ENCODE data around the gene SELENOI. TPM values are rescaled to one million over a fixed set of nuclear protein-coding genes. Genes with fewer than 3 reads are reported as not detected.

Gene SELENOI
- total and polyA plus RNA-seq, 2 experiments from 2014 or later, result 8.4 to 67.8 TPM

- no peaks in the 10 kb centered on the region for H3F3A ChIP-seq (replicated peaks; ENCODE audit: low read depth)
- H3K36me3 ChIP-seq (ENCODE audit: insufficient read depth), result no peaks in the 10 kb centered on the region
- H3K4me3 ChIP-seq, result no peak overlapping the region
- no peaks in the 10 kb centered on the region for H3K27me3 ChIP-seq (ENCODE audit: insufficient read depth)
- no peak for DNase-seq (ENCODE audit: low spot score)
- H3K9me2 ChIP-seq (ENCODE audit: insufficient read depth), result 0 out of 2 replicates have a peak, but pooled peaks cover 7% of the 10 kb centered on the region
- Mint-ChIP-seq H3K27me3 (ENCODE audit: insufficient read depth, low read depth, poor library complexity) (peaks cover 1% of the 10 kb centered on the region), H3K4me1 (peaks cover 11% of the 10 kb centered on the region; the same call in 2 of the 3 replicates), H3K27ac (no peak overlapping the region; the same call in 1 of the 2 replicates), H3K9me3 (no peaks in the 10 kb centered on the region), H3K4me3 (no peak overlapping the region), H3K36me3 (ENCODE audit: low read depth) (no peaks in the 10 kb centered on the region; the same call in 2 of the 3 replicates)
- H3K4me2 ChIP-seq, result no peak overlapping the region
- TF ChIP-seq EZH2phosphoT487 (IDR thresholded peaks at IDR 0.05; ENCODE audit: unreplicated experiment), result no peak
- no peak for TF ChIP-seq JUNB (IDR thresholded peaks at IDR 0.05; ENCODE audit: unreplicated experiment)
- no peak for TF ChIP-seq ZNF114 (CRISPR knock-in tag; IDR thresholded peaks at IDR 0.05)
- no peak for TF ChIP-seq STAT1 (IDR thresholded peaks at IDR 0.05; ENCODE audit: unreplicated experiment)
- TF ChIP-seq, protein P1, sequence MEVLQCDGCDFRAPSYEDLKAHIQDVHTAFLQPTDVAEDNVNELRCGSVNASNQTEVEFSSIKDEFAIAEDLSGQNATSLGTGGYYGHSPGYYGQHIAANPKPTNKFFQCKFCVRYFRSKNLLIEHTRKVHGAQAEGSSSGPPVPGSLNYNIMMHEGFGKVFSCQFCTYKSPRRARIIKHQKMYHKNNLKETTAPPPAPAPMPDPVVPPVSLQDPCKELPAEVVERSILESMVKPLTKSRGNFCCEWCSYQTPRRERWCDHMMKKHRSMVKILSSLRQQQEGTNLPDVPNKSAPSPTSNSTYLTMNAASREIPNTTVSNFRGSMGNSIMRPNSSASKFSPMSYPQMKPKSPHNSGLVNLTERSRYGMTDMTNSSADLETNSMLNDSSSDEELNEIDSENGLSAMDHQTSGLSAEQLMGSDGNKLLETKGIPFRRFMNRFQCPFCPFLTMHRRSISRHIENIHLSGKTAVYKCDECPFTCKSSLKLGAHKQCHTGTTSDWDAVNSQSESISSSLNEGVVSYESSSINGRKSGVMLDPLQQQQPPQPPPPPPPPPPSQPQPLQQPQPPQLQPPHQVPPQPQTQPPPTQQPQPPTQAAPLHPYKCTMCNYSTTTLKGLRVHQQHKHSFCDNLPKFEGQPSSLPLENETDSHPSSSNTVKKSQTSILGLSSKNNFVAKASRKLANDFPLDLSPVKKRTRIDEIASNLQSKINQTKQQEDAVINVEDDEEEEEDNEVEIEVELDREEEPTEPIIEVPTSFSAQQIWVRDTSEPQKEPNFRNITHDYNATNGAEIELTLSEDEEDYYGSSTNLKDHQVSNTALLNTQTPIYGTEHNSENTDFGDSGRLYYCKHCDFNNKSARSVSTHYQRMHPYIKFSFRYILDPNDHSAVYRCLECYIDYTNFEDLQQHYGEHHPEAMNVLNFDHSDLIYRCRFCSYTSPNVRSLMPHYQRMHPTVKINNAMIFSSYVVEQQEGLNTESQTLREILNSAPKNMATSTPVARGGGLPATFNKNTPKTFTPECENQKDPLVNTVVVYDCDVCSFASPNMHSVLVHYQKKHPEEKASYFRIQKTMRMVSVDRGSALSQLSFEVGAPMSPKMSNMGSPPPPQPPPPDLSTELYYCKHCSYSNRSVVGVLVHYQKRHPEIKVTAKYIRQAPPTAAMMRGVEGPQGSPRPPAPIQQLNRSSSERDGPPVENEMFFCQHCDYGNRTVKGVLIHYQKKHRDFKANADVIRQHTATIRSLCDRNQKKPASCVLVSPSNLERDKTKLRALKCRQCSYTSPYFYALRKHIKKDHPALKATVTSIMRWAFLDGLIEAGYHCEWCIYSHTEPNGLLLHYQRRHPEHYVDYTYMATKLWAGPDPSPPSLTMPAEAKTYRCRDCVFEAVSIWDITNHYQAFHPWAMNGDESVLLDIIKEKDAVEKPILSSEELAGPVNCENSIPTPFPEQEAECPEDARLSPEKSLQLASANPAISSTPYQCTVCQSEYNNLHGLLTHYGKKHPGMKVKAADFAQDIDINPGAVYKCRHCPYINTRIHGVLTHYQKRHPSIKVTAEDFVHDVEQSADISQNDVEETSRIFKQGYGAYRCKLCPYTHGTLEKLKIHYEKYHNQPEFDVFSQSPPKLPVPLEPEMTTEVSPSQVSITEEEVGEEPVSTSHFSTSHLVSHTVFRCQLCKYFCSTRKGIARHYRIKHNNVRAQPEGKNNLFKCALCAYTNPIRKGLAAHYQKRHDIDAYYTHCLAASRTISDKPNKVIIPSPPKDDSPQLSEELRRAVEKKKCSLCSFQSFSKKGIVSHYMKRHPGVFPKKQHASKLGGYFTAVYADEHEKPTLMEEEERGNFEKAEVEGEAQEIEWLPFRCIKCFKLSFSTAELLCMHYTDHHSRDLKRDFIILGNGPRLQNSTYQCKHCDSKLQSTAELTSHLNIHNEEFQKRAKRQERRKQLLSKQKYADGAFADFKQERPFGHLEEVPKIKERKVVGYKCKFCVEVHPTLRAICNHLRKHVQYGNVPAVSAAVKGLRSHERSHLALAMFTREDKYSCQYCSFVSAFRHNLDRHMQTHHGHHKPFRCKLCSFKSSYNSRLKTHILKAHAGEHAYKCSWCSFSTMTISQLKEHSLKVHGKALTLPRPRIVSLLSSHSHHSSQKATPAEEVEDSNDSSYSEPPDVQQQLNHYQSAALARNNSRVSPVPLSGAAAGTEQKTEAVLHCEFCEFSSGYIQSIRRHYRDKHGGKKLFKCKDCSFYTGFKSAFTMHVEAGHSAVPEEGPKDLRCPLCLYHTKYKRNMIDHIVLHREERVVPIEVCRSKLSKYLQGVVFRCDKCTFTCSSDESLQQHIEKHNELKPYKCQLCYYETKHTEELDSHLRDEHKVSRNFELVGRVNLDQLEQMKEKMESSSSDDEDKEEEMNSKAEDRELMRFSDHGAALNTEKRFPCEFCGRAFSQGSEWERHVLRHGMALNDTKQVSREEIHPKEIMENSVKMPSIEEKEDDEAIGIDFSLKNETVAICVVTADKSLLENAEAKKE (CRISPR knock-in tag; IDR thresholded peaks at IDR 0.05), result no peak
- TF ChIP-seq CREB1 (CRISPR knock-in tag; IDR thresholded peaks at IDR 0.05; ENCODE audit: low read depth), result no peak
- TF ChIP-seq ZNF331 (CRISPR knock-in tag; IDR thresholded peaks at IDR 0.05; ENCODE audit: low read depth), result no peak
- no peak for TF ChIP-seq NANOG (IDR thresholded peaks at IDR 0.05; ENCODE audit: borderline replicate concordance)
- TF ChIP-seq CTCF (conservative IDR thresholded peaks at IDR 0.05; ENCODE audit: low read depth in 2 of 2), result no peak
- TF ChIP-seq REST (IDR thresholded peaks at IDR 0.05; ENCODE audit: unreplicated experiment), result no peak
- no peak for TF ChIP-seq ETS1 (IDR thresholded peaks at IDR 0.05)
- TF ChIP-seq POLR2AphosphoS5 (IDR thresholded peaks at IDR 0.05; ENCODE audit: low read depth), result no peak
- no peak for TF ChIP-seq EZH2 (IDR thresholded peaks at IDR 0.05; ENCODE audit: low read depth, unreplicated experiment)
- no peaks in the 10 kb centered on the region for H4K20me1 ChIP-seq (replicated peaks; ENCODE audit: insufficient read depth)
- ATAC-seq, result no peak
- peaks cover 7% of the 10 kb centered on the region; the same call in 1 of the 2 replicates for H3K4me1 ChIP-seq (ENCODE audit: insufficient read depth)
- H2AFZ ChIP-seq, result peak overlapping the region; percentile 86
- H3K79me2 ChIP-seq (replicated peaks; ENCODE audit: insufficient read depth), result no peaks in the 10 kb centered on the region
- no peak overlapping the region for H3K27ac ChIP-seq (ENCODE audit: low read depth)
These were observed 77.8 kb downstream of the SELENOI start for GRCh38 chr2:26423750-26424149.
